ENCODE data around the gene IPO4.
"Not testable (repeated sequence)": the region's sequence is repeated elsewhere in the genome, so short reads cannot be mapped to it uniquely, and the experiment has no call there.

IPO4 gene, protein sequence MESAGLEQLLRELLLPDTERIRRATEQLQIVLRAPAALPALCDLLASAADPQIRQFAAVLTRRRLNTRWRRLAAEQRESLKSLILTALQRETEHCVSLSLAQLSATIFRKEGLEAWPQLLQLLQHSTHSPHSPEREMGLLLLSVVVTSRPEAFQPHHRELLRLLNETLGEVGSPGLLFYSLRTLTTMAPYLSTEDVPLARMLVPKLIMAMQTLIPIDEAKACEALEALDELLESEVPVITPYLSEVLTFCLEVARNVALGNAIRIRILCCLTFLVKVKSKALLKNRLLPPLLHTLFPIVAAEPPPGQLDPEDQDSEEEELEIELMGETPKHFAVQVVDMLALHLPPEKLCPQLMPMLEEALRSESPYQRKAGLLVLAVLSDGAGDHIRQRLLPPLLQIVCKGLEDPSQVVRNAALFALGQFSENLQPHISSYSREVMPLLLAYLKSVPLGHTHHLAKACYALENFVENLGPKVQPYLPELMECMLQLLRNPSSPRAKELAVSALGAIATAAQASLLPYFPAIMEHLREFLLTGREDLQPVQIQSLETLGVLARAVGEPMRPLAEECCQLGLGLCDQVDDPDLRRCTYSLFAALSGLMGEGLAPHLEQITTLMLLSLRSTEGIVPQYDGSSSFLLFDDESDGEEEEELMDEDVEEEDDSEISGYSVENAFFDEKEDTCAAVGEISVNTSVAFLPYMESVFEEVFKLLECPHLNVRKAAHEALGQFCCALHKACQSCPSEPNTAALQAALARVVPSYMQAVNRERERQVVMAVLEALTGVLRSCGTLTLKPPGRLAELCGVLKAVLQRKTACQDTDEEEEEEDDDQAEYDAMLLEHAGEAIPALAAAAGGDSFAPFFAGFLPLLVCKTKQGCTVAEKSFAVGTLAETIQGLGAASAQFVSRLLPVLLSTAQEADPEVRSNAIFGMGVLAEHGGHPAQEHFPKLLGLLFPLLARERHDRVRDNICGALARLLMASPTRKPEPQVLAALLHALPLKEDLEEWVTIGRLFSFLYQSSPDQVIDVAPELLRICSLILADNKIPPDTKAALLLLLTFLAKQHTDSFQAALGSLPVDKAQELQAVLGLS

DNA sequence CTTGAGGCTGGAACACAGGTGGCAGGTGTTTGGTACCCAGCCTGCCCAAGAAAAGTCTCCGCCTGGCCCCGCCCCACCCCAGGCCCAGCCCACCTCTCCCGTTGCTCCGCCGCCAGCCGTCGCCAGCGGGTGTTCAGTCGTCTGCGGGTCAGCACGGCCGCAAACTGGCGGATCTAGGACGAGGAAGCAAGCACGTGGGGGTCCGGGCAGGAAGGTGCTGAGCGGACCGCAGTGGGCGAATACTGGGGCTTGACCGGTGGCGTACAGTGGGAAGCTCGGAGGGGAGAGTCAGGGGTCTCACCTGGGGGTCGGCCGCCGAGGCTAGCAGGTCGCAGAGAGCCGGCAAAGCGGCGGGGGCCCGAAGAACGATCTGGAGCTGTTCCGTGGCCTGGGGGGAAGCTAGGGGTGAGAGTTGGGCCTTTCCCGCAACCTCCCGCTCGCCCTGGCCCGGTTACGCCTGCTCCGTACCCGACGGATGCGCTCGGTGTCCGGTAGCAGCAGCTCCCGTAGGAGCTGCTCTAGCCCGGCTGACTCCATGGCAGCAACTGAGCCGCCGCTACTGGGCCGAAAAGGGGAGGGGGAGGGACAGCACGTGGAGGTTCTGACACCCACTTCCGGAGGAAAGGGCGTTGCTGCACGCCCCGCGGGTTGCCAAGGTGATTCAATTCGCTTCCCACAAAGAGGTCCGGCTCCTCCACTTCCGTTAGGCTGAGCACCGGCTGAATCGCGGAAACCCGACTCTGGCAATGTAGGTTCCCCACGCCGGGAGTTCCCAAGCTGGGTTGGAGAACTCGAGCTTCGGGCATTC is at the start of gene IPO4:
Gene IPO4, minus strand, starts transcription at position 566 of the 808 bp plus-strand sequence. Its CDS starts 29 bp downstream, at position 537.
- DNase-seq, result peak; percentile 99

DNA sequence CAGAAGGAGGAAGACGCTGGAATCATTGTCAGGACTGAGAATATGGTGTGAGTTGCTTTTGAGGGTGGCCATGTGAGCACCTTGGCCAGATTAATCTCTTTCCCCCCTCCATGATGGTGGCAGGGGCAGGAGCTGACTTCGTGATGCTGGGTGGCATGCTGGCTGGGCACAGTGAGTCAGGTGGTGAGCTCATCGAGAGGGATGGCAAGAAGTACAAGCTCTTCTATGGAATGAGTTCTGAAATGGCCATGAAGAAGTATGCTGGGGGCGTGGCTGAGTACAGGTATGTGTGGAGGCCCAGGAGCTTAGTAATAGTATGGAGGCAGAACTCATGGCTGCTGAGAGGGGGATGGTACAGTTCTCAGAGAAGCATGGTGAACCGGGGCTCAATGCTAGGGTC is 49.5 kb upstream of the IPO4 start:
- no peak for DNase-seq

DNA sequence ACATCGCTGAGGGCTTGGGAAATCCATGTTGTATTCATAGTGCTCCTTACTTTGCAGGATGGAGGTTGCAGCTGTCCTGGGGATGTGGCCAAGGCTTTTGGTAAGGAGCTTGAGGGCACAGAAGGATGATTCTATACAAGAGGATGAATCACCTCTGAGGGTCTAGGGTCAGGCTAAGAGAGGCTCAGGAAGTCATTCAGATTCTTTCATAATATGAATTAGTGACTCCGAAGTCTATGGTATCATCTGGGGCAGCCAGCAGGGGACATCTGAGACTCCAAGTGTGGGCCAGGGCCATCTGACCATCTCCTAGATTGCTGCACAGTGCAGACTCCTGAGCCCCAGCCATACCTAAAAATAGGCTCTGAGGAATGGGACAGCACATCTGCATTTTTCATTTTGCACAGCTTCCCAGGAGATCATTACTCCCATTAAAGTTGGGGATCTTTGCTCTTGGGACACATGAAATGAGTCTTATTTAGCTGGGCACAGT is 48.9 kb upstream of the IPO4 start:
- no peak for DNase-seq

DNA sequence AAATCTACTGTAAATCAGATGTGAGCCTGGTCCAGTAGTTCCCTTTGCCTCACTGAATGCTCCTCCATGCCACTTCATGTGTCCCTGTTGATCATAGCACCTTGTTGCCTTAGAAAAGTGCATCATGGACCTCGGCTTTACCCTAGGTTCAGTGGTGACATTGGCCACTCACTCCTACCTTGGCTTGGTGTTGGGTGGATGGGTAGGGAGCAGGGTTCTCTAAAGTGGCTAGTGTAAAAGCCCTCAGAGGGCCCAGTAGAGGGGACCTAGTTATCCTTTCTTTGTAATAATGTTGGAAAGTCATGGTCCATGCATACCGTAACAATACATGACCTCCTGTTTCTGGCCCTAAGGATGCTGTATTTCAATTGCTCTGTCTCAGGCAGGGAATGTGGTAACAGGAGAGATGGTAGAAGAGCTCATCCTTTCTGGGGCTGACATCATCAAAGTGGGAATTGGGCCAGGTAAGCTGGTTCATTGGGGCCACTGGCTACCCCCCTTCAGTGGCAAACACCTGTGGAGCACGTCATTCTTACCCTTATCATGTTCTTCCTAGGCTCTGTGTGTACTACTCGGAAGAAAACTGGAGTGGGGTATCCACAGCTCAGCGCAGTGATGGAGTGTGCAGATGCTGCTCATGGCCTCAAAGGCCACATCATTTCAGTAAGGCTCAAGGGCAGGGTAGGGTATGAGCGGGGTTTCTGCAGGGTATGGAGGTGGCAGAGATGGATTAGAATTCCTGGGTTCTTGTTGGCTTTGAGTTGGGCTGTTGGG is 48.3 kb upstream of the IPO4 start:
- DNase-seq, result no peak

DNA sequence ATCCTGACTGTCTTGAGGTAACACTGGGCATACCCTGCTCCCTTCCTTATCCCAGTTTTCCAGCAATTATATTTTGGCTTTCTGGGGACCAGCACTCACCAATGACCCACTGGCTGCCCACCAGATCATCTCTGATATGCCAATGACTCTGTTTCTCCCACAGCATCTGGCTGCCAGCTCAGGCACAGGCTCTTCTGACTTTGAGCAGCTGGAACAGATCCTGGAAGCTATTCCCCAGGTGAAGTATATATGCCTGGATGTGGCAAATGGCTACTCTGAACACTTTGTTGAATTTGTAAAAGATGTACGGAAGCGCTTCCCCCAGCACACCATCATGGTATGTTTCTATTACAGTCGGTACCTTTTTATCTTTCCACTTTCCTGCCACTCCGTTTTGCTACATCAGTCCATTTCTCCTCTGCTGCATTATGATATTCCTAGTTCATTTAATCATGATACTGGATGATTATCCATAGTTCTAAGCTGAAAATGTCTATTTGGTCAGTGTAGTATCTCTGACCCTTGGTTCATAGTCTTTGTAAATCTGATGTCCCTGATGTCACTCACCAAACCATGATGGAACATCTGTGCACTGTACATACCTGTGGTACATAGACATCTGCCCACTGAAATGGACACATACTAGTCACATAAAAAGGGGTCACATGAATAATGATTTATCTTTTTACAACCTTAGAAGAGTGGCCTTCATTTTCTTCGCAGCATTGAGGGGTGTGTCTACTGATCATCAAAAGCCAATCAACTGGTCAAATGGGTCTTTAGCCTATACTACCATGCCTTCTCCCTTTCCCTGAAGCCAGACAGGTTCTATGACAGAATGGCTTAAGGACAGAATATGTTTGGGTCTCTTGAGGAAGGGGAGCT is 47.4 kb upstream of the IPO4 start:
- peak; percentile 7 for DNase-seq

DNA sequence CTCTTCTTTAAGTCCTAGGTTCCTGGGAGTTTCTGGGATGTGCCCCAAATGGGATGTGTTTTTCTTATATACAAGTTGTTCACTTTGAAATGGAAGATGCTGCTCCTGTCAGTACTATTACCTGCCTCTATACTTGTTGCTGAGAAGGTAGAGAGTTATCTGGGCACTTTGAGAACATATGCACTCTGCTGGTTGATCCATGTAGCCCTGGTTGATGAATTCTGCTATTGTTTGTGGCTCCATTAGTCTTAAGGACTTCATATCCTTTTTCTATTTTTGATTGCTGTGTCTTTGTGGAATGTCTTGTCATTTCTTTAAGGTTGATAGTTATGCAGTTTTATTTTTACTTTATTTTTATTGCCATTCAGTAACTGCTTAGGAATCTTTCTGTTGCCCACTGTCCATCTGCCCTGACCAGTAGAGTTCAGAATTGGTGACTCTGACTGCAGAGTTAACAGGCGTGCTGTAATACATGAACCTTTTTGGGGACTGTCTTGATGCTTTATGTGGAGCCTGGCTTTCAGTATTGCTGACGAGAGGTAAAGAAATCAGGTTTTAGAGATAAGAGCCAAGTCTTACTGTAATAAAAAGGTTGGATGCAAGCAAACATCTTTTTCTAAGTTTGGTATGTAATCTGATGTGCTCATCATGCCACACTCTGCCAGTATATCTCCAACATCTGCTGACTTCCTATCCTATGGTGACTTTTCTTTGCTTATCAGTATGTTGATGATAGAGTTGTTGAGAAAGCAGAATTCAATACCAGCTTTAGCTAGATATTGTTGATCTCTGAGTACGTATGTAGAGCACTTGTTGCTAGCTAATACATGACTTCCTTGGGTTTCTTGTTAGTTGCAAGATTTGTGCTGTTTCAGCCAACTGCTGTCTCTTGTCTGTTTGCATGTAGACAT is 45.7 kb upstream of the IPO4 start:
- DNase-seq, result no peak

DNA sequence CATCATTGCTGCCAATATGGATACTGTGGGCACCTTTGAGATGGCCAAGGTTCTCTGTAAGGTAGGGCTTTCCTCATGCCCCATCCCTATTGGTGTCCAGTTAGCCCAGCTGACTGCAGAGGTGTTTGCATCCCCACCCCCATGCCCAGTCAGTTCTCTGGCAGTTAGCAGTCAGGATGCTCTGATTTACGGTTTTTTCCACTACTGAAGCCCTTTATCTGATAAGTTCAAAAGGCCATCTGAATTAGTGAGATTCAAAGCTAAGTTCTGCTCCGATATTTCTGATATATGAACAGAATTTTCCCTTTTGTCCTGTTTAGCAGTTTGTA is 44.9 kb upstream of the IPO4 start:
- no peak for DNase-seq

DNA sequence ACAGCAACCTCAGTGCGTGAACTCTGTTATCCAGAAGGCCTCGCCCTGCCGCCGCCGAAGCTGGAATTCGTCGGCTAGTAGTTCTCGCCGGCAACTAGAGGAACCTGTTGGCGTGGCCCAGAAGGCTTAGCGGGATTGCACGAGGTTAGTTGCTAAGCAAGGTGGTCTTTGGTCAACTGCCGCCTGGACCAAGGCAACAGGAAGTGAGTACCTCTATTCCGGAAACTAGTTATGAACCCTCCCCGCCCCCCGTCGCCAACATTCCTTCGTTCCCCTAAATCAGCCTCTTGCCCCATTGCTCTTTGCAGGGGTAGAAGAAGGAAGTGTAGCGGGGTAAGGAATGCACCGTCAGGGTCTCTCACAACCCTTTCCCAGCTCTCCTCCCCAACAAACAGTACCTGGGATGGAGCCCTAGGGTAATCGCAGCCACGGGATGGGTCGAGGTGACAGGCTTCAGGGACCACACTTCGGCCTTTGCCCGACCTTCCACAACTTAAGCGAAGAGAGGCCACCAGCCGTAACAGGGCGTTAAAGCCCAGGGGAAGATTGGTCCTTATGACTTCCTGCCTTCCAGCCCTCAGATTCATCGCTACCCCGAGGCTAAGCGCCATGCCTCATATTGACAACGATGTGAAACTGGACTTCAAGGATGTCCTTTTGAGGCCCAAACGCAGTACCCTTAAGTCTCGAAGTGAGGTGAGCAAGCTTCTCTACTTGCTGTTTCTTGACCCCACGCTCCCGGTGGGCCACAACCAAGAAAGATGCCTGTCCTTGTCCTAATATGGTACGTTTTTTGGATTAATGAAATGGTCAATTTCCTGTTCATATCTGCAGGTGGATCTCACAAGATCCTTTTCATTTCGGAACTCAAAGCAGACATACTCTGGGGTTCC is 44.3 kb upstream of the IPO4 start, which contains the start of gene GMPR2:
Gene GMPR2, plus strand, starts transcription at position 285 of the 893 bp plus-strand sequence. Its CDS starts 325 bp downstream, at position 610.
- no peak for DNase-seq

DNA sequence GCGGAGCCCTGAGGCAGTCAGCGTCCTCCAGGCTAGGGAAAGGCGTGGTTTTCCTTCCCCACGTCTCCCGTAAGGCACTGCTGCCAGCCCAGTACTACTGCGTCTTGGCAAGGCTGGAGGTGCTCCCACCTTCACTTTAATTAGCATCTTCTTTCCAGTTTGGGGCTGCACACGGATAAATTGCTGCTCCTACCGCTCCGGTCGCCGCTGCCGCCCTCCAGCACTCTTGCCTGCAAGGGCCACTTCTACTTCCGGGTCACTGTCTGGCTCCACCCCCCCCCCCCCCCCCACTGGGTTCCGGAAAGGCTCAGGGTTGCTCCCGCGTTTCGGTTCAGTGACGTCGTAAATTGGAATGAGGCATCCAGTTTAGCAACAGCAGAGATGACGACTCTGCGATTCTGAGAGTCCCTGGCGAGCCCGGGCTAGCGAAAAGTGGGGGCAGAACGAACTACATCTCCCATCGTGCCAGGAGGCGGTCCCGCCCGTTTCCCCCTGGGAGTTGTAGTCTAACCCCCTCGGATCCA is 43.6 kb upstream of the IPO4 start, which contains the start of gene NEDD8:
Gene NEDD8, minus strand, starts transcription at position 247 of the 524 bp plus-strand sequence. Its CDS starts 100 bp downstream, at position 147.
- DNase-seq, result peak; percentile 97

DNA sequence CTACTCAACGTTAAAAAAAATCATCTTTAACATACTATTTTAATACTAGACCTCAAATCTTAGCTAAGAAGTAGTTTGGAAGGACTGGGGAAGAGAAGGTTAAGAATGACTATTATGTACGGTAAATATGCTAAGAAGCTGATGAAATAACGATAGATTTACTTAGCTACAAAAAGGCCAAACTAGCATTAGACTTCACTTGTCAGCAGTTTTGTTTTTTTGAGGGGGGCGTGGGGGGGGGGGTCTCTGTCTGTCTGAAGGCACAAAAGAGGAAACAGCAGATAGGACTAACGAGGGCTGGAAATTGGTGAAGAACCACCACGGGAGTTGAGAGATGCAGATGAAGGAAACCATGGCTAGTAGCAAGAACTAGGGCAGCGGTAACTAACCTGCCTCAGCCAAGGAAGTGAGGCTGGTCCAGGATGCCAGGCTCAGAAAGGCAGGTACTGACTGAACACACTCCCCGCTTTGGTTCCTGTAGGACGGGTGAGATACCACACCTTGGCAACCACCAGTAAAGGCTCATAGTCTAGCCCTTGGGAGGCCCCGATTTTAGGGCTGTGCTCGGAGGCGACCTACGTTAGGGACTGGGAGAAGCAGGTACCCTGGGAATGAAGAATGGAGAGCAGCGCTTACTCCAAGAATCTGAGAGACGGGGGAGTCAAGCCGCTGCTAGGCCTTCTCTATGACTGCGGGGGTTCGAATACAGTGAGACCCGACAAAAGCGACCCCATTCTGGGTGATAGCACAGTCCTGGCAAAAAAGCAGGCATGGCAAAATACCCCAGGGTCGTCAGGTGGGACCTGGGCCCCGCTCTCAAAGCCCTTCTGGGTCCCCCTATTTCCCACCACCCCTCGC is 42.9 kb upstream of the IPO4 start:
- DNase-seq, result no peak

DNA sequence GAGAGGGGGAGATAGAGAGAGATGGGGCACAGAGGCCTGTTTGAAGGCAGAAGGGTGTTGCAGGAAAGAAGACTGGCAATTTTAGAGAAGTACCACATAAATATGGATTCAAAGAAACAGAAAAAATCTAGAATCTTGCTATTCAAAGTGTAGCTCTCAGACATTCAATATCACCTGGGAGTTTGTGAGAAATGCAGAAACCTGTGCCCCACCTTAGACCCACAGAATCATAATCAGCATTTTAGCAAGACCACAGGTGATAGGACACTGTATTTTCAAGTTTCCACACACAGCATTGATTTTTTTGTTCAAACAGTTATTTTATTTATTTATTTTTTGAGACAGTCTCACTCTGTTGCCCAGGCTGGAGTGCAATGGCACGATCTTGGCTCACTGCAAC is 40.3 kb upstream of the IPO4 start:
- DNase-seq, result no peak

DNA sequence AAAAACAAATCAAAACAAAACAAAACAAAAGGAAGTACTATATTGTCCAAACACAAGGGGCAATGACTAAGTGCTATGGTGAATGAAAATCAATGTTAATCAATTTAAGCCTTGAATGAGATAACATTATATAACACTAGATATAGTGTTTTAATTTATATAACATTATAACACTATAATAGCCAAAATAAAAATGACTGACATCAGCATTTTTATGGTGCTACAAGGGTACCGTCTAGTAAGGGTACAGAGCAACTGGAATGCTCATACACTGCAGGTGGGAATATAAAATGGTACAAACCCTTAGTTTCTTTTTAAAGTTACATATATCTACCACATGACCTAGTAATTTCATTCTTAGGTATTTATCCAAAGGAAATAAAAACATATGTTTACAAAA is 37.9 kb upstream of the IPO4 start:
- DNase-seq, result no peak

DNA sequence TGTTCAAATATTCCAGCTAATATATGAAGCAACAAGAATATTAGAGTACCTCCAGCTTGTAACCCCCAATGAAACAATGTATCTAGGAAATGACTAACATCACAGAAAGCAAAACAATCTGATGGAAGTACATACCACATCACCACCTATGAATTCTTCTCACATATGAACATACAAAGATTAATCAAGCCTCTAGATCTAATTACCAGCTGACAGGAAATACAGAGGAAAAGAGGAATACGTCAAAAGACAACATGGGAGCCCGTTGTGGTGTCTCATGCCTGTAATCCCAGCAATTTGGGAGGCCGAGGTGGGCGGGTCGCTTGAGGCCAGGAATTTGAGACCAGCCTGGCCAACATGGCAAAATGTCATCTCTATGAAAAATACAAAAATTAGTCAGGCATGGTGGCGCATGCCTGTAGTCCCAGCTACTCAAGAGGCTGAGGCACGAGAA is 36.0 kb upstream of the IPO4 start:
- no peak for DNase-seq

DNA sequence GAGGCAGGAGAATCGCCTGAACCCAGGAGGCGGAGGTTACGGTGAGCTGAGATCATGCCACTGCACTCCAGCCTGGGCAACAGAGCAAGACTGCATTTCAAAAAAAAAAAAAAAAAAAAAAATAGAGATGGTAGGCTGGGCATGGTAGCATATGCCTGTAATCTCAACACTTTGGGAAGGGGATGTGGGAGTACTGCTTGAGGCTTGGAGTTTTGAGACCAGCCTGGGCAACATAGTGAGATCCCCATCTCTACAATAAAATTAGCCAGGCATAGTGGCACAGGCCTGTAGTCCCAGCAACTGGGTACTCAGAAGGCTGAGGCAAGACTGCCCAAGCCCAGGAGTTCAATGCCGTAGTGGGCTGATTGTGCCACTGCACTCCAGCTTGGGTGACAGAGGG is 34.4 kb upstream of the IPO4 start:
- DNase-seq, result not testable (repeated sequence)

DNA sequence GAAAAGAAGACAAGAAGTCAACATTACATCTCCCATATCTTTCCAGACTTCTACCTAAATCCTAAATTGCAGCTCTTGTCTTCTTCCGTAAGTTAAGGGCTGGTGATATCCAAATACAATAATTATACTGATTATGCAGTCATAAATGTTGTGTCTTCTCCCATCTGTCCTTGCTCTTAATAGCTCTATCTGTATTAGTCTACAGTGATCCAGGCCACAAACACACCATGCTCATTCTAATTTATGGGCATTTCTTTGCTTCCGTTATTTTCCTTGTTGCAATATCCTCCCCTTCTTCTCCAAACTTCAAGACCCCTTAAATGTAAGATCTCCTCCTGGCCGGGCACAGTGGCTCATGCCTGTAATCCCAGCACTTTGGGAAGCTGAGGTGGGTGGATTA is 30.9 kb upstream of the IPO4 start:
- DNase-seq, result no peak

DNA sequence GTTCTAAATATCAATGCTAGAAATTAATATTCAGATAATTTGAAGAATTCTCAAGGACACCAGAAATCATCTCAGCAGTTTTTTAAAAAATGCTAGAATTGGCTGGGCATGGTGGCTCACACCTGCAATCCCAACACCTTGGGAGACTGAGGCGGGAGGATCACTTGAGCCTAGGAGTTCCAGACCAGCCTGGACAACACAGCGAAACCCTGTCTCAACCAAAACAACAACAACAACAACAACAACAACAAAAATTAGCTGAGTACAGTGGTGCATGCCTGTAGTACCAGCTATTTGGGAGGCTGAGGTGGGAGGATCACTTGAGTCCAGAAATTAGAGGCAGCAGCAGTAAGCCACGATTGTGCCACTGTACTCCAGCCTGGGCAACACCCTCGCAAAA is 30.5 kb upstream of the IPO4 start:
- no peak for DNase-seq

DNA sequence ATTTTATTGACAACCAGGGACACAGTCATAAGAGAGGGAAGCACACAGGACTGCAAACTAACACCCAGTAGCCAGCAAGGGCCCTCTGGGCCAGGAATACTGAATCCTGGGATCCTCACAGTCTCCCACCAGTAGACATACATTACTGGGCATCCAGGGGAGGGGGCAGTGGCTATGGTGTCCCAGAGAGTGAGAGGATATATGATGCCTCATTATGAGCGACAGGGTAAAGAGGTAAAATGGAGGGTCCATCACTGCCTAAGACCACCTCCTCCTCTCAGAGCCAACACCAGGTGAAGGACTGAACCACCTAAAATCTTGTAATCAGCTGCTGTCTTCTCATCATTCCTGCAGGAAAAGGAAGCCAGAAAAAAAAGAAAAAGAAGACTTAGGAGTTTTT is 28.3 kb upstream of the IPO4 start:
- DNase-seq, result not testable (repeated sequence)
